Endothelial cell (in vitro differentiated cells): ENCODE data around the gene ITGB5. TPM values are rescaled to one million over a fixed set of nuclear protein-coding genes. Genes with fewer than 3 reads are reported as not detected.
"Not testable (repeated sequence)": the region's sequence is repeated elsewhere in the genome, so short reads cannot be mapped to it uniquely, and the experiment has no call there.

Source experiments
- DNase-seq: peaks from one replicate; pipeline ENCODE4 v3.0.0; 2021; ENCODE audit warnings: low spot score
- H3K27ac Mint-ChIP-seq: one replicate; pipeline ENCODE4 v1.8.0; 2021; ENCODE audit warnings: mixed read lengths, inconsistent platforms; ENCODE audit not compliant: unreplicated experiment
- H3K27me3 Mint-ChIP-seq: one replicate; pipeline ENCODE4 v1.8.0; 2021; ENCODE audit warnings: mild to moderate bottlenecking, moderate library complexity, mixed read lengths, inconsistent platforms; ENCODE audit not compliant: unreplicated experiment
- H3K36me3 Mint-ChIP-seq: one replicate; pipeline ENCODE4 v1.8.0; 2021; ENCODE audit warnings: mild to moderate bottlenecking, low read depth, mixed read lengths, inconsistent platforms; ENCODE audit not compliant: unreplicated experiment
- H3K4me1 Mint-ChIP-seq: one replicate; pipeline ENCODE4 v1.8.0; 2021; ENCODE audit warnings: mild to moderate bottlenecking, mixed read lengths, inconsistent platforms; ENCODE audit not compliant: unreplicated experiment
- H3K4me3 Mint-ChIP-seq: one replicate; pipeline ENCODE4 v1.8.0; 2021; ENCODE audit warnings: mild to moderate bottlenecking, mixed read lengths, inconsistent platforms; ENCODE audit not compliant: unreplicated experiment
- H3K9me3 Mint-ChIP-seq: one replicate; pipeline ENCODE4 v1.8.0; 2021; ENCODE audit warnings: mixed read lengths, inconsistent platforms; ENCODE audit not compliant: unreplicated experiment
- total RNA-seq: library from RNA; stranded (reverse); fragmentation: NEBNext Ultra II Directional; extraction: Animal tissue kit (Norgen Biotek cat#: 25700); gene quantifications from one replicate; pipeline ENCODE4 v1.2.1, GENCODE V29; 2021; ENCODE audit not compliant: unreplicated experiment
- TF ChIP-seq, protein P1 (sequence below): fragments of 200-600 bp; sonication (generic); IDR thresholded peaks from one replicate; pipeline ENCODE4 v1.5.0; 2021; ENCODE audit warnings: antibody characterized with exemption; ENCODE audit not compliant: unreplicated experiment

ITGB5 gene
- total RNA-seq, 1 donor from 2014 or later = 55.2 TPM

DNA sequence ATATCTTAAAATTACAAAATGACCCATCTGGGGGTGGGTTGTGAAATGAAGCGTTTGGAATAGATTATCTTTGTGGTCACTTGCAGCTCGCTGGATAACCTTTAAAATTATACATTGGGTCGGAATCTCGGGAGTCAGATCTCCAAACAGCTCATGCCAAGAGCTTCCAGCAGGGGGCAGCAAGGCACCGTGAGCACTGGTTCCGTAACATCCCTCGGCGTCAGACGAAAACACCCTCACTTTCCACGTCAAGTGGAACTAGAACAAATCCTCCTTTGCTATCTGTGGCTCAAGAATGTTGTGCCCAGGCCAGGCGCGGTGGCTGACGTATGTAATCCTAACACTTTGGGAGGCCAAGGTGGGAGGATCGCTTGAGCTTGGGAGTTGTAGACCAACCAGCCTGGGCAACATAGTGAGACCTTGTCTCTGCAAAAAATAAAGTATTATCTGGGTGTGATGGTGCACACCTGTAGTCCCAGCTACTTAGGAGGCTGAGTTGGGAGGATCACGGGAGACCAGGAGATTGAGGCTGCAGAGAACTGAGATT lies 125.8 kb downstream of the ITGB5 start:
- TF ChIP-seq, protein P1, sequence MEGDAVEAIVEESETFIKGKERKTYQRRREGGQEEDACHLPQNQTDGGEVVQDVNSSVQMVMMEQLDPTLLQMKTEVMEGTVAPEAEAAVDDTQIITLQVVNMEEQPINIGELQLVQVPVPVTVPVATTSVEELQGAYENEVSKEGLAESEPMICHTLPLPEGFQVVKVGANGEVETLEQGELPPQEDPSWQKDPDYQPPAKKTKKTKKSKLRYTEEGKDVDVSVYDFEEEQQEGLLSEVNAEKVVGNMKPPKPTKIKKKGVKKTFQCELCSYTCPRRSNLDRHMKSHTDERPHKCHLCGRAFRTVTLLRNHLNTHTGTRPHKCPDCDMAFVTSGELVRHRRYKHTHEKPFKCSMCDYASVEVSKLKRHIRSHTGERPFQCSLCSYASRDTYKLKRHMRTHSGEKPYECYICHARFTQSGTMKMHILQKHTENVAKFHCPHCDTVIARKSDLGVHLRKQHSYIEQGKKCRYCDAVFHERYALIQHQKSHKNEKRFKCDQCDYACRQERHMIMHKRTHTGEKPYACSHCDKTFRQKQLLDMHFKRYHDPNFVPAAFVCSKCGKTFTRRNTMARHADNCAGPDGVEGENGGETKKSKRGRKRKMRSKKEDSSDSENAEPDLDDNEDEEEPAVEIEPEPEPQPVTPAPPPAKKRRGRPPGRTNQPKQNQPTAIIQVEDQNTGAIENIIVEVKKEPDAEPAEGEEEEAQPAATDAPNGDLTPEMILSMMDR = peak; percentile 93
- Mint-ChIP-seq H3K27ac (no peak overlapping the region), H3K27me3 (peaks cover 4% of the 10 kb centered on the region), H3K4me1 (peaks cover 8% of the 10 kb centered on the region), H3K36me3 (peaks cover 4% of the 10 kb centered on the region), H3K4me3 (no peak overlapping the region), H3K9me3 (no peaks in the 10 kb centered on the region)
- peak; percentile 81 for DNase-seq

DNA sequence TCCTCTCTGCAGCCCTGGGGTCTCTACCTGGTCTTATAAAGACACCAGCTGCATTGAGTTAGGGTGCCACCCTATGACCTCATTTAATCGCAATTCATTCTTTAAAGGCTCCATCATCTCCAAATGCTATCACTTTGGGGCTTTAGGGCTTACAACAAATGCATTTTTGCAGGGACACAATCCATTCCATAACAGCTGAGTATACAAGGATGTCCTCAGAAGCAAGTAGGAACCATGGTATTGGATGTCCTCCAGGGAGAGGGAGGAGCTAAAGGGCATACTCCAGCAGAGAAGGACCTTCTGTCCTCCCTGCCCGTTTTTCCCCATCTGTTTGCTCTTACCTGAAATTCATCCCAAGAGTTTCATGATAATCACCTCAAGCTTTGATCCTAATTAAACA lies 126.6 kb downstream of the ITGB5 start:
- no peak overlapping the region for H3K4me3 Mint-ChIP-seq
- no peaks in the 10 kb centered on the region for H3K36me3 Mint-ChIP-seq
- H3K9me3 Mint-ChIP-seq = no peaks in the 10 kb centered on the region
- DNase-seq = no peak
- TF ChIP-seq, protein P1 = no peak
- H3K27me3 Mint-ChIP-seq = peaks cover 4% of the 10 kb centered on the region
- H3K27ac Mint-ChIP-seq = no peak overlapping the region
- peaks cover 8% of the 10 kb centered on the region for H3K4me1 Mint-ChIP-seq

GRCh38 chr3:124759666-124760401 lies 127.3 kb downstream of the ITGB5 start:
- Mint-ChIP-seq H3K4me3 (no peak overlapping the region), H3K27me3 (peaks cover 4% of the 10 kb centered on the region), H3K36me3 (no peaks in the 10 kb centered on the region), H3K4me1 (peaks cover 8% of the 10 kb centered on the region), H3K9me3 (no peaks in the 10 kb centered on the region), H3K27ac (no peak overlapping the region)
- no peak for DNase-seq
- TF ChIP-seq, protein P1 = no peak

GRCh38 chr3:124758851-124759635 lies 128.1 kb downstream of the ITGB5 start:
- Mint-ChIP-seq H3K9me3 (no peaks in the 10 kb centered on the region), H3K4me1 (peaks cover 8% of the 10 kb centered on the region), H3K27ac (no peak overlapping the region), H3K4me3 (no peak overlapping the region), H3K36me3 (no peaks in the 10 kb centered on the region), H3K27me3 (peaks cover 4% of the 10 kb centered on the region)
- TF ChIP-seq, protein P1 = no peak
- DNase-seq = no peak

GRCh38 chr3:124757926-124758325 lies 129.2 kb downstream of the ITGB5 start:
- H3K4me1 Mint-ChIP-seq, H3K36me3 Mint-ChIP-seq, H3K27ac Mint-ChIP-seq, H3K9me3 Mint-ChIP-seq, DNase-seq, H3K4me3 Mint-ChIP-seq, H3K27me3 Mint-ChIP-seq: not testable (repeated sequence)
